Right lobe of liver (tissue), 6 donors: ENCODE results near the gene HRAS. TPM values are rescaled to one million over a fixed set of nuclear protein-coding genes. Genes with fewer than 3 reads are reported as not detected.

ENCODE experiments used
- ATAC-seq, 4 donors: fragments of 200-7000 bp; cut with Tn5 transposase; one replicate each; pipeline ENCODE4 v1.9.1; 2020; ENCODE audit warnings: mild to moderate bottlenecking in 4 of 4, moderate library complexity in 4 of 4
- DNase-seq, 3 donors: peaks; one replicate each; pipeline ENCODE4 v3.0.0-alpha.2; 2020
- H3K27ac ChIP-seq, 3 donors: fragments of 200-600 bp; one replicate each; pipeline ENCODE4 v1.8.0; 2022
- H3K27me3 ChIP-seq, 2 donors: fragments of 200-600 bp; one replicate each; pipeline ENCODE4 v1.8.0; 2022
- H3K36me3 ChIP-seq, 4 donors: fragments of 200-600 bp; sonication (generic) in 1 of 4; one replicate each; pipeline versions ENCODE4 v1.5.1 to v1.8.0; 2017 to 2022; ENCODE audit warnings: control low read depth in 1 of 4
- H3K4me1 ChIP-seq, 4 donors: fragments of 200-600 bp; sonication (generic) in 1 of 4; one replicate each; pipeline versions ENCODE4 v1.5.1 to v1.8.0; 2017 to 2022; ENCODE audit warnings: control low read depth in 1 of 4
- H3K4me3 ChIP-seq, 3 donors: fragments of 200-600 bp; one replicate each; pipeline ENCODE4 v1.8.0; 2022
- H3K9me3 ChIP-seq, 4 donors: fragments of 200-600 bp; sonication (generic) in 1 of 4; one replicate each; pipeline versions ENCODE4 v1.5.1 to v1.8.0; 2017 to 2022; ENCODE audit warnings: control low read depth in 1 of 4
- CTCF ChIP-seq, 4 donors: fragments of 200-600 bp in 3 of 4; fragments of 450-650 bp in 1 of 4; IDR thresholded peaks; one replicate each; pipeline versions ENCODE4 v1.5.1 to v1.8.0; 2016 to 2022; ENCODE audit warnings: antibody characterized with exemption in 4 of 4, mild to moderate bottlenecking in 2 of 4
- POLR2A ChIP-seq: fragments of 450-650 bp; IDR thresholded peaks from one replicate; pipeline ENCODE4 v1.6.1; 2017; ENCODE audit warnings: antibody characterized with exemption, mild to moderate bottlenecking
- WGBS: methylation state at CpG from one replicate; pipeline ENCODE4 v1.1.6; 2018; ENCODE audit warnings: low coverage, low lambda C conversion rate; ENCODE audit not compliant: insufficient coverage; ENCODE audit errors: missing lambda C conversion rate; 5-methylcytosine and 5-hydroxymethylcytosine counted together
- intact Hi-C, 2 donors: fragments of 100-400 bp; cut with DNase I; formaldehyde crosslinking; loops; one replicate each; pipeline versions ENCODE4 v1.11.2 to v1.14.1; 2022
- total RNA-seq, 6 experiments: library from RNA; depleted of rRNA in 2 of 6; stranded (reverse); fragments of >200 nt in 2 of 6; fragmentation: NEBNext Ultra II Directional in 3 of 6; extraction: Animal tissue kit (Norgen Biotek cat#: 25700) in 3 of 6; gene quantifications; one replicate each; pipeline versions ENCODE4 v1.1.0 to v1.2.4, GENCODE V29; 2016 to 2023
- donor health status: DM: no; HTN: yes; CAD: no.
- donor health status: DM: no; HTN: no; CAD: no.
- donor health status: DM: no; HTN: no; CAD: no.
- donor health status: DM: no; HTN: yes; CAD: no.
- donor health status: DM: no; HTN: yes; CAD: no.

The HRAS gene
- total RNA-seq, 6 experiments from 2014 or later = 7.6 to 20.9 (median 14.8) TPM

DNA sequence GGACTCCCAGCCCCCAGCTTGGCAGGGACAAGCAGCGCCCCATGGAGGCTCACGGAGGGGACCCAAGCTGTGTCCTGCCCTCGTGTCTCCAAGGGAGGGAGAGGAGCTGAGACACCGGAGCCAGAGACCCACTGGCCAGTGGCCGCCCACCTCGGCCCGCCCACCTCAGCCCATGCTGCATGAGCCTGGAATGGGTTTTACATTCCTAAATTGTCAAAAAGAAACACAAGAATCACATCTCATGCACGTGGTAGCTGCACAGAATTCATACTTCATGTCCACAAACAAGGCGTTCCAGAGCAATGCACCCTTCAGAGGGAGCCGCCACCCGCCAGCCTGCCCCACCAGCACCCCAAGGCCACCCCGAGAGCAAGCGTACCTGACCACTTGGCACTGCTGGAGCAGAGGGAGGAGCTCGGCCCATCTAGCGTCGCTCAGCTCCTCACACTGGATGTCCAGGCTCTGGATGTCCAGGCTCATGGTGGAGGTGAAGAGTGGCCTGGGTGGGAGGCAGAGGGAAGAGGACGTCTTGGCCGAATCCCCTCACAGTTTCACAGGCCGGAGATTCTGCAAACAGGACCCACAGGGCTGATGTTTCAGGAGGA is 33.6 kb downstream of the HRAS start:
- intact Hi-C loops = no loop called here
- no peak overlapping the region for H3K4me3 ChIP-seq
- H3K36me3 ChIP-seq = peaks cover 7 to 40% (median 33%) of the 10 kb centered on the region in 4 donors
- H3K27me3 ChIP-seq = no peaks in the 10 kb centered on the region
- TF ChIP-seq CTCF (IDR thresholded peaks at IDR 0.05) (no peak), POLR2A (no peak)
- WGBS = 100% methylated on average over 3 of the region's 19 CpGs
- H3K9me3 ChIP-seq = no peaks in the 10 kb centered on the region
- DNase-seq (no peak), ATAC-seq (no peak)
- no peak overlapping the region for H3K27ac ChIP-seq
- peaks cover 0 to 21% (median 5%) of the 10 kb centered on the region in 4 donors for H3K4me1 ChIP-seq

- H3K36me3 ChIP-seq = peaks cover 7 to 41% (median 33%) of the 10 kb centered on the region in 4 donors
These were observed 34.2 kb downstream of the HRAS start for GRCh38 chr11:501001-501682.

DNA sequence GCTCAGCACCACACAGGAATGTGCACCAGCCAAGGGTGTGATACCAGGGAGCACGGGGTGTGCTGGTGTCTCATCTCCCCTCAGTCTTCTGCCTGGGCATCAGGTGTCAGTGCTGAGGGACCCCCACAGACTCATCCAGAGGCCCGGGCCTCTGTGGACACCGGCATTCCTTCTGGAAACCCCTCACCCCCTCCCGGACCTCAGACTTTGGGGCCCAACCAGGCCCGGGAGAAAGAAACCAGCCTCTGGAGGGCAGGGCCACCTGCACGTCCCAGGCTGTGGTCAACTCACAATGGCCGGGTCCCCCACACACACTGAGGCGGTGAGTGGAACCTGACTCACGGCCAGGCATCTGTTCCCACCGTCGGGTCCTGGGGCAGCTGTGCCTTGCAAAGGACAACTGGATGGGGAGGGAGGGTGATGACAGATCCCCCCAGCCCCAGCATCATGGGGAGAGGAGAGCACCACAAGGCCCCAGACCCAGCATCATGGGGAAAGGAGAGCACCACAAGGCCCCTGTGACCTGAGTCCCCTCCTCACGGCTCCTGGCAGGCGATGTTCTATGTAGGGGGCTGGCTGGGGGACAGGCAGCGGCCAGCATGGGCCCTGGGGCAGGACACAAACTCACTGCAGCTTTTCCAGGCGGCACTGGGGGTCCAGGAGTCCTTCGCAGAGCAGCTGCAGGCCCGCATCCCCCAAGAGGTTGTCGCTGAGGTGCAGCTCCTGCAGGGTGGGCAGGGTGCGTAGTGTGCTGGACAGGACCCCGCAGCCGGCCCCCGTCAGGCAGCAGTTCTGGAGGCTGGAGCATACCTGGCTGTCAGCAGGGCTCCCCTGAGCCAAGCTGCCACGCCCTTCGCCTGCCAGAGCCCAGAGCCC is 35.9 kb downstream of the HRAS start:
- WGBS = no CpG with 5 or more reads among the region's 24 CpGs
- Histone ChIP-seq H3K9me3 (no peaks in the 10 kb centered on the region), H3K4me3 (no peak overlapping the region), H3K27ac (no peak overlapping the region), H3K4me1 (peaks cover 0 to 10% (median 0%) of the 10 kb centered on the region in 4 donors), H3K36me3 (peaks cover 7 to 54% (median 38%) of the 10 kb centered on the region in 4 donors), H3K27me3 (no peaks in the 10 kb centered on the region)
- ATAC-seq (no peak), DNase-seq (no peak)
- intact Hi-C loops = no loop called here
- TF ChIP-seq CTCF (IDR thresholded peaks at IDR 0.05) (no peak), POLR2A (no peak)

More at GRCh38 chr11:501001-501682, 34.2 kb downstream of the HRAS start:
- intact Hi-C loops = no loop called here
- DNase-seq = no peak
- Histone ChIP-seq H3K9me3 (no peaks in the 10 kb centered on the region), H3K27ac (no peak overlapping the region), H3K4me1 (peaks cover 0 to 21% (median 5%) of the 10 kb centered on the region in 4 donors), H3K27me3 (no peaks in the 10 kb centered on the region), H3K4me3 (no peak overlapping the region)
- TF ChIP-seq CTCF (IDR thresholded peaks at IDR 0.05) (no peak), POLR2A (no peak)
- ATAC-seq = no peak
- WGBS = 83% methylated on average over 7 of the region's 24 CpGs

DNA sequence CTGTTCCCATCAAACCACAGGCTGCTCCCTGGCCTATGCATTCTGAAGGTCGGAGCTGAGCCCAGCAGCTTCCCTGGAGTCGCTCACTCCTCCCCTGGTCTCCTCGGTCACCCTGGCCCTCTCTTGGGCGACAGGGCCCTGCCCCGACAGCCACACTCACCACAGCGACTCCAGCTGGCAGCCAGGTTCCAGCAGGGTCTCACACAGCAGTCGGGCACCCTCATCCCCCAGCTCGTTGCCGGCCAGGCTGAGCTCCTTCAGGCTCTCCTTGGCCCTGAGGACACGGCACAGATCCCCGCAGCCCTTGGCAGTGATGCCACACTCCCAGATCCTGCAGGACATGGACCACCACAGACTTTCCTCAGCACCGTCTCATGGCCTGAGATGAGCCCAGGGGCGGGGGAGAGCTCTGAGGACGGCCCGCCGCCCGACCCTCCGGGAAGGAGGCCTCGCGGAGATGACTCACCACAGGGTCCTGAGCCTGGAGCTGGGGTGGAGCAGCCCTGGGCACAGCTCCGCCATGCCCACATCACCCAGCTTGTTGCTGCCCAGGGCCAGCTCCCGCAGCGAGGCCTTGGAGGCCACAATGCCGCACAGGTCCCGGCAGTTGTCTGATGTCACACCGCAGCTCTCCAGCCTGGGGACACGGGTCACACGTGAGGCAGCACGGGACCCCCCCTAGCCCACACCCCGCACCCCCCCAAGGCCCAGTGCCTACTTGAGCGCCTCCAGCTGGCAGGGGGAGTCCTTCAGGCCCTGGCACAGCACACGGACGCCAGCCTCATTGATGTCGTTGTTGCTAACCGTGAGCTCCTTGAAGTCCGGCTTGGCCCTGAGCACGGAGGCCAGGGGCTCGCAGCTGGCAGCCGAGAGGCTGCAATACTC is 36.8 kb downstream of the HRAS start:
- H3K9me3 ChIP-seq = no peaks in the 10 kb centered on the region
- DNase-seq (no peak), ATAC-seq (no peak)
- peaks cover 7 to 58% (median 40%) of the 10 kb centered on the region in 4 donors for H3K36me3 ChIP-seq
- H3K4me3 ChIP-seq = no peak overlapping the region
- TF ChIP-seq POLR2A (no peak), CTCF (IDR thresholded peaks at IDR 0.05) (no peak)
- WGBS = 100% methylated on average over 1 of the region's 39 CpGs
- no peaks in the 10 kb centered on the region for H3K27me3 ChIP-seq
- H3K27ac ChIP-seq = no peak overlapping the region
- peaks cover 0 to 5% (median 0%) of the 10 kb centered on the region in 4 donors for H3K4me1 ChIP-seq
- intact Hi-C loops = no loop called here
